Activated effector memory CD4-positive, alpha-beta T cell treated with Interleukin-2 at 50 U/mL for 16 hours (primary cell): ENCODE results near the gene GFPT1.
A peak's percentile ranks its signal among the peaks of the same experiment; 100 is the strongest.

Source experiments
- DNase-seq: peaks from one replicate; pipeline ENCODE4 v3.0.0-alpha.2; 2020

Gene GFPT1

GRCh38 chr2:69315160-69315761, 71.8 kb downstream of the GFPT1 start:
- DNase-seq = no peak

GRCh38 chr2:69311024-69311416, 76.0 kb downstream of the GFPT1 start:
- DNase-seq = no peak

- DNase-seq = no peak
Observed at GRCh38 chr2:69310111-69311023, 76.7 kb downstream of the GFPT1 start.

- DNase-seq = no peak
Observed at GRCh38 chr2:69309351-69310110, 77.5 kb downstream of the GFPT1 start.

GRCh38 chr2:69308338-69308737, 78.7 kb downstream of the GFPT1 start:
- no peak for DNase-seq

- no peak for DNase-seq
Observed at GRCh38 chr2:69307579-69308064, 79.4 kb downstream of the GFPT1 start.

GRCh38 chr2:69306822-69307578, 80.0 kb downstream of the GFPT1 start:
- DNase-seq = peak; percentile 33

GRCh38 chr2:69306393-69306821, 80.6 kb downstream of the GFPT1 start:
- no peak for DNase-seq

- DNase-seq = no peak
Observed at GRCh38 chr2:69305712-69306392, 81.2 kb downstream of the GFPT1 start.

- DNase-seq = no peak
Observed at GRCh38 chr2:69305166-69305565, 81.9 kb downstream of the GFPT1 start.

GRCh38 chr2:69304656-69305055, 82.4 kb downstream of the GFPT1 start:
- no peak for DNase-seq

- DNase-seq = no peak
Observed at GRCh38 chr2:69300650-69301049, 86.4 kb downstream of the GFPT1 start.

GRCh38 chr2:69299772-69300516, 87.1 kb downstream of the GFPT1 start:
- no peak for DNase-seq

- no peak for DNase-seq
Observed at GRCh38 chr2:69298862-69299261, 88.2 kb downstream of the GFPT1 start.

GRCh38 chr2:69298261-69298660, 88.8 kb downstream of the GFPT1 start:
- DNase-seq = no peak

- no peak for DNase-seq
Observed at GRCh38 chr2:69297216-69297615, 89.8 kb downstream of the GFPT1 start.

GRCh38 chr2:69296421-69296820, 90.6 kb downstream of the GFPT1 start:
- DNase-seq = no peak

GRCh38 chr2:69292256-69292655, 94.8 kb downstream of the GFPT1 start:
- no peak for DNase-seq

GRCh38 chr2:69291721-69292120, 95.3 kb downstream of the GFPT1 start:
- no peak for DNase-seq

GRCh38 chr2:69291004-69291650, 95.9 kb downstream of the GFPT1 start:
- DNase-seq = no peak

- DNase-seq = no peak
Observed at GRCh38 chr2:69288429-69288828, 98.6 kb downstream of the GFPT1 start.
